NK-92 (cell line): ENCODE data around the gene ZNF362.
"Not testable (repeated sequence)": the region's sequence is repeated elsewhere in the genome, so short reads cannot be mapped to it uniquely, and the experiment has no call there.

Experiments used
- DNase-seq: peaks from one replicate; lab custom pipeline; 2025; ENCODE audit not compliant: unreplicated experiment; lab: John Stamatoyannopoulos, UW

Gene ZNF362, protein sequence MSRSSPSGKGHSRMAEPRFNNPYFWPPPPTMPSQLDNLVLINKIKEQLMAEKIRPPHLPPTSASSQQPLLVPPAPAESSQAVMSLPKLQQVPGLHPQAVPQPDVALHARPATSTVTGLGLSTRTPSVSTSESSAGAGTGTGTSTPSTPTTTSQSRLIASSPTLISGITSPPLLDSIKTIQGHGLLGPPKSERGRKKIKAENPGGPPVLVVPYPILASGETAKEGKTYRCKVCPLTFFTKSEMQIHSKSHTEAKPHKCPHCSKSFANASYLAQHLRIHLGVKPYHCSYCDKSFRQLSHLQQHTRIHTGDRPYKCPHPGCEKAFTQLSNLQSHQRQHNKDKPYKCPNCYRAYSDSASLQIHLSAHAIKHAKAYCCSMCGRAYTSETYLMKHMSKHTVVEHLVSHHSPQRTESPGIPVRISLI

DNA sequence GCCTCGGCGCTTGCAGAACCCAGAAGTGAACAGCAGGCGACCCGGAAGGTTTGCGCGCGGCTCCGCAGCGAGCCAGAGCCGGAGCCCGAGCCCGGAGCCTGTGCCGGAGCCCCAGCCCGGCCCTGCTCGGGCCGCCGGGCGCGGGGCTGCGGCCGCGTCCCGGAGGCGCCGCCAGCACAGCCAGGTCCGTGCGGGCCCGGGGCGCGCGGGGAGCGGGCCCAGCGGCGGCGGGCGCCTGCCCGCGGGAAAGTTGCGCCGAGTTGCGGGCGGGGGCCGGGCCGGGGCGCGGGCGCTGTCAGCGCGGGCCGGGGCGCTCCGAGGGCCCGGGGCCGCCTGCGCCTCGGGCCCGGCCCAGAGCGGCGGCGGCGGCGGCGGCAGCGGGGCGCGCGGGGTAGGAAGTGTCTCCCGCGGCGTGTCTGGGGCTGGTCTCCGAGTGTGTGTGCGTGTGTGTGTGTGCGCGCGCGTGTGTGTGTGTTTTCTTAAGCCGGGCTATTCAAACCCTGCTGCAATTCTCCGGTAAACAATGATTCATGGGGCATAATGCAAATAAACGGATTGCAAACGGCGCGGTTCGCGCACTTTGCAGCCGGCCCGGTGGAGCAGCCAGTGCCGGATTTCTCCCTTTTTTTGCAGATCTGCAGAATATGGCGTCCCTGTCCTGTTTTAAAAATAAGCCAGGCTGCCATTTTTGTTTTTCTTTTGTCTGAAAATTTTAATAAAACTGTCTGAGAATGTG is at the start of gene ZNF362:
Gene ZNF362 (plus strand): TSS at position 22 of the 736 bp plus-strand sequence. CDS start 14,083 bp downstream, outside the sequence.
- DNase-seq, result no peak

DNA sequence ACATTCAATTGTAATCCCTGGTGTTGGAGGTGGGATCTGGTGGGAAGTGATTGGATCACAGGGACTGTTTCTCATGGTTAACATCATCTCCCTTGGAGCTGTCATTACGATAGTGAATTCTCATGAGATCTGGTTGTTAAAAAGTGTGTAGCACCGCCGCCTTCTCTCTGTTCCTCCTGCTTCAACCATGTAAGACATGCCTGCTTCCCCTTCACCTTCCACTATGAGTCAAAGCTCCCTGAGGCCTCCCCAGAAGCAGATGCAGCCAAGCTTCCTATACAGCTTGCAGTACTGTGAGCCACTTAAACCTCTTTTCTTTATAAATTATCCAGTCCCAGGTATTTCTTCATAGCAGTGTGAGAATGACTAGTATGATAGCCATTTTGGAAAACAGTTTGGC is 44.3 kb upstream of the ZNF362 start:
- DNase-seq, result no peak

DNA sequence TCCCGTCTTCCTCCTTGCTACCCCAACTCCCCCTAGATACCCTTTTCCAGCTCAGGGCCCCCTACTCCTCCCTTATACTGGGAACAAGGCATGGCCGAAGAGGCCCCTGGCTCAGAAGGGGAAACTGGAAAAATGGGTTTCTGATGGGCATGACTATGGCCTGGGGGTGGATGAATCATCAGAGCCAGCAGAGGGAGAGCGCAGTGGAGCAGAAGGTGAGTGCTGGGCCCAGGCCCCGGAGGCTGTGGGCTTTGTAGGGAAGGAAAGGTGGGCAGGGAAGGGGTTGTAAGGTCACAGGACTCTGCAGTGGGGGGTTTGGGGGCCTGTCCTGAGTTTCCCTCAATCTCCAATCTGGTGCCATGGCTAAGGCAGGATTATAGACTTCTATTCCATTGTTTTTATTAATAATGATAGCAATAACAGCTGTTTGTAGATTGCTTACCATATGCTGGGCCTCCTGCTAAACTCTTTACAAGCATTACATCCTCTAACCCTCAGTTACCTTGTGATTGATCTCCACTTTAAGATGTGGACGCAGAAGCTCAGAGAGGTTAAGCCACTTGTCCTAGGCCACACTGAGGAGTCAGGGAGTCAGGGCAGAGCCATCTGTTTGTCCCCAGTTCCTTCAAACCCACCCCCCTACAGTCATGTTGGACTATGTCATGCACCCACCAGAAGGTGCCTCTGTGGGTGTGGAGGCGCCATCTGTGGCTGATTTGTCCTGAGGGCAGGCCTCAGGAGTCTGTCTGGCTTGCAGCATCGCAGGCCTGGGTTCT is 36.2 kb upstream of the ZNF362 start:
- no peak for DNase-seq

DNA sequence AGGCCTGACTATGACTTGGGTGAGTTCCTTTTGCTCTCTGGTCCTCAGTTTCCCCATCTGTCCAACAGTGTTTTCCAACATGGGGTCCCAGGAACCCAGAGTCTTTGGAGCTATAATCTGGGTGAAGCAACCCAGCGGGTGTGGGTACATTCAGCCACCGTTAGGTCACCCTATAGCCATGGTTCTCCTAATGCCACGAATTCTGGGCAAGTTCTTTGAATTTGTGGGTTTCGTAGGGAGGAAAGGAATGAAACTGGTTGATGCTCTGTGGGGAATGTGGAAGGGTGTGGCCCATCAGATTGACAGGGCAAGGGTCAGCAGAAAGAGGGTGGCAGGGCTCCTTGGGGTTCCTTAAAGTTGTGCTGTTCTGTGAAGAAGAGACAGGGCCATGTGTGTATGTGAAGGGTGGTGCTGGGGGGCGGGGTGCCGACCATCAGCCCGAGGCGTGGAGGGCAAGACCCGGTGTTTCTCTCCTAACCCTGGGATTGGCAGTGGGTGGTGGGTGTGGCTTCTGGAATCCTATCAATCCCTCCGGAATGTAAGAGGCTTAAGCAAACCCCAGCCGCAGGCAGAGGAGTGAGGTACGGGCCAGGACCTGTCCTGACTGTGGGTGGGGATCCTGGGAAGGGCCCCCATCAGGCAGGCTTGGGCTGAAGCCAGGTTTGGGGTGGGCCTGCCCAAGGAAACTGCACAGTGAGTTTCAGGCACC is 35.5 kb upstream of the ZNF362 start:
- DNase-seq, result no peak

DNA sequence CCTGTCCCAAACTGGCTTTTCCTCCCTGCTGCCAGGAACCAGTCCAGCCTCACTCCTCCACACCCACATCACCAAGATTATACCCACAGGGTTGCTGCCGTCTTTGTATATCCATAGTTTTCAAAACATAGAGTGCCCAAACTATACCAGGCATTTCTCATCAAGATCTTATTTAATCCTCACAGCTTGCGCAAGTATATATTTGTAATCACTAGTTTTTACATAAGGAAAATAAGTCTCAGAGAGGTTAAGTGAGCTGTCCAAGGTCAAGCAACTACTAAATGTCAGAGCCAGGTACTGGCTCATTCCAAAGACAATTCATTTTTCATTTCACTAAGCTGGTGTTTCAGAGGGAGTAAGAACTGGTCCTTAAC is 34.9 kb upstream of the ZNF362 start:
- no peak for DNase-seq

DNA sequence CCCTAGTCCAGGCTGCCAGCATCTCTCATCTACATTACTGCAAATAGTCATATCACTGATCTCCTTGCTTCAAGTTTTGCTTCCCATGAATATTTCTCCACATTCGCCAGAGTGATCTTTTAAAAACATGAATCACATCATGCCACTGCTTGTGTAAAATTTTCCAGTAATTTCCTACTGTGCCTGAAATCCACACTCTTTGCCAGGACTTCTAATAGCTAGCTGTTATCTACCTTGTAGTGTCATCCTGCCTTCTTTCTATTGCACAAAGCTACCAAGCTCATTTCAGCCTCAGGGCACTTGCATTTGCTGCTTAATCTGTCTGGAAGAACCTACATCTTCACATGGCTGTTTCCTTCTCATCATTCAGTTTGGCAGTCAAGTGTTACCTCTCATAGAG is 33.9 kb upstream of the ZNF362 start:
- DNase-seq, result no peak

DNA sequence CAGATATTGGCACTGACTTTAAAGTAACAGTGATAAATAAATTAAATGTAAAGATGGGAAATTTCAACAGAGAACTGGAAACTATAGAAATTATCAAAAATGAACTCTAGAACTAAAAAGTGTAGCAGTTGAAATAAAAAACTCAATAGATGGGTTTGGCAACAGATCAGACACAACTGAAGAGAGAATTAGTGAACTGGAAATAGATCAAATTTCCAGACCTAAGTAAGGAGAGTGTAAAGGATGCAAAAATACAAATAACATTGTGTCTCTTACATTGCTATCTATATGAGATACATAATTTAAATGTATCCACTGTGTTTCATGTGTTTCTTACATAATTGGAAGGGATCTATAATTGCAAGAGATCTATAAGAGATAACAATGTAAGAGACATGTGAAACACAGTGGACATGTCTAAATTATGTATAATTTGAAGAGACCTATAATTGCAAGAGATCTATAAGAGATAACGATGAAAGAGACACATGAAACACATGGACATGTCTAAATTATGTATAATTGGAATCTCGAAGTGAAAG is 32.1 kb upstream of the ZNF362 start:
- DNase-seq, result no peak

DNA sequence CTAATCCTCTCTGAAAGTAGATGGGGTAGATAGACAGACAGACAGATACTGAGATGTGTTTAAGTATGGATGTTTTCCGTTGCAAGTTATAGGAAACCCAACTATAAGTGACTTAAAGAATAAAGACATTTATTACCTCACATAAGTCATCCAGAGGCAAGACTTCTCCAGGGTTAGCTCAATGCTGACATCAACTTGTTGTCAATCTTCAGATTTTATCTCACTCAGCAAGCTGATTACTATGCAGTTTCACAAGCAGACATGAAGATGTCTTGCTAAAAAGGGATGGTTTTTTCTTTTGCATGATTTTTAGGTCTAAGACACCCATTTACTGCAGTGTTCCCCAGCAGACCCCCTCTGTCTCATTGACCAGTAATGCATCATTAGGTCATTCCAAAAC is 30.7 kb upstream of the ZNF362 start:
- no peak for DNase-seq

DNA sequence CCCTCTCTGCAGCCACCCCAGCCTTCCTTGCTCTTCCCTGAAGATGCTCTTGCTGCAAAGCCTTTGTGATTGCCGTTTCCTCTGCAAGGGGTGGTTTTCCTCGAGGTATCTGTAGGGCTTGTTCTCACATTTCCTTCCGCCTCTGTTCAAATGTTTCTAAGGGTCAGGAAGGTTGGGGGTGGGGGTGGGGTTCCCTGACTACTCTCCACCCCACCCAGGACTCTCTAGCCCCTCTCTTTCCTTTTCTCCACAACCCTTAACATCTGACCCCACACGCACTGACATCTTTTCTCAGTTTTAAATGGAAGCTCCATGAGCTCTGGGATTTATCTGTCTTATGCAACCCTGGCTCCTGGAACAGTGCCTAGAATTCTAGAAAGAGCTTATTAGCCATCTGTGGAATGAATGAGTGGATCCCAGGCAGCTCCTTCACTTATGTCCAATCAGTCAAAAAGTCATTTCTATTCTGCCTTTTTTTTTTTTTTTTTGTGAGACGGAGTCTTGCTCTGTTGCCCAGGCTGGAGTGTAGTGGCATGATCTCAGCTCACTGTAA is 27.3 kb upstream of the ZNF362 start:
- no peak for DNase-seq

DNA sequence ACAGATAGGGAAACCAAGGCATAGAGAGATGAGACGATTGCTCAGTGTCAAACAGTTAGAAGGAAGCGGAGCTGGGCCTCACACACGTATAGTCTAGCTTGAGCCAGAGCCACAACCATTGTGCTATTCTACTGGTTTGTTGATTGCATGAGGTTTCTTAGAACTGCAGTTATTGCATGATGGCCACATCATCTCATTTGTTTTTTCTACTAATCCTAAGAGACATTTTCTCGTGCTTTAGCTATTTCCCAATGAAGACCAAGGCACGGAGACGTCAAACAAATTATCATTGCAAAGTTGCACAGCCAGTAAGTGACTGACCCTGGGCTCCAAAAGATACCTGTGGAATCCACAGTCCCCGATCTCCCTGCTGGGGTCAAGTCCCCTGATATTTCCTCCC is 25.1 kb upstream of the ZNF362 start:
- DNase-seq, result no peak

DNA sequence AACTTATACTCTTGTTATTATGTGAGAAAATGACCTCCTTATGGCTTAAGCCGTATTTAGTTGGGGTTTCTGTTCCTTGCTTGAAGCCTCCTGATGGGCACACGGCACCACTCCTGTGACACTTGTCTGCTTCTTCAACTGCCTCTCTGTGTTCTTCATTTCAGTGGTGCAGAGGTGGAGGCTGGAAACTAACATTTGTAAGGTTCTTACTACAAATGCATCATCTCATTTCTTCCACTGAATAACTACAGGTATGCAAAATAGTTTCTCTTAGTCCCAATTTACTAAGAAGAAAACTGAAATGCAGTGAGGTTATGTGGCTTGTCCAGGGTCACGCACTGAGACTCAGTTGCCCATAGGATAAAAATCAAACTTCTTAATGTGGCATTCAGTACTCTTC is 23.6 kb upstream of the ZNF362 start:
- DNase-seq, result no peak

DNA sequence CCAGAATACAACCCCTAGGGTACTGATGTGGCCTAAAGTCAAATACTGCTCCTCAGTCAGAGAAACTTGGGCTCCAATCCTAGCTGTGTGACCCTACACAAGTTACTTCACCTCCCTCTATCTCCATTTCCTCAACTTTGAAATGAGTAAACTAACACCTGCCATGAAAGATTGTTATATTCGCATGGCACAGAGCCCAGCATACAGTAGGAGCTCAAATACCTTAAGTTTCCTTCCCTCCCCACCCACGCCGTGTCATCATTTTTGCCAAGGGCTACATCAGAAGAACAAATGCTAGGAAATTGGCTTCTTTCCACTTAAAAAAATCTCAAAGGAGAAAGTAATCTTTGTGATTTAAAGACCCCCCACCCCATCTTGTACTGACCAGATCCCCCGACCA is 22.2 kb upstream of the ZNF362 start:
- DNase-seq, result no peak

DNA sequence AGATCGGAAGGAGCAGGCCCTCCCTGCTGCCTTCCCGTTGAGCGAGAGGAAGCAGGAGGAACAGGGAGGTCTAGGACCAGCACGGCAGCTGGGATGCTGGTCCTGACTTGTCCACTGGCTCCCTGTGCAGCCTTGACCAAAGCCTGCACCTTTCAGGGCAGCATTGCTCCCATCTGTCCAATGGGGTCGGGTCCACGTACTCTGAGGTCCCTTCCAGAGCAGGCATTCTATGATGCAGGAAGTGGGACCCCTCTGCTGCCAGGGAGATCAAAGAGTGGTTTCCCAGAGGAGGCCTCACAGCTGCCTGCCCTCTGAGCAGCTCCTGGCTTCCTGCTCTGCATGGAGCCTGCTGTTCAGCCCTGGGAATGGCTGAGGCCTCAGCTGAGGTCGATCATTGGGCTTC is 21.7 kb upstream of the ZNF362 start:
- no peak for DNase-seq

DNA sequence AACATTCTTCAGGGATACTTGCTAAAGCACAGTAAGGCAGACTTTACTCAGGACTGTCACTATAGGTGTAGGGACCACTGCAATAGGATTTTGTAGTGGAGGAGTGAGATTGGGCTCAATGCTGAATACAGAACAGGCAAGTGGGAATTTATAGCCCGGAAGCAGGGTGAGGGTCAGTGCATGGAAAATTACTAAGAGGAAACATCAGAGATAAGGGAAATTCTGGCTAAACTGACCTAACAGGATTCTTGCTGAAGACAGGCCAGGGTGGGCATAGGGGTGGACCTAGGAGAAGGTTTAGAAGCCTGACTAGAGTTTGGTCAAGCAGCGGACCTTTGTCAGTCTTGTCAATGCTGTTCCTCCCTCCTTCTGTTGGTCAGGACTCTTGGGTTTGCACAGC is 20.8 kb upstream of the ZNF362 start:
- no peak for DNase-seq

DNA sequence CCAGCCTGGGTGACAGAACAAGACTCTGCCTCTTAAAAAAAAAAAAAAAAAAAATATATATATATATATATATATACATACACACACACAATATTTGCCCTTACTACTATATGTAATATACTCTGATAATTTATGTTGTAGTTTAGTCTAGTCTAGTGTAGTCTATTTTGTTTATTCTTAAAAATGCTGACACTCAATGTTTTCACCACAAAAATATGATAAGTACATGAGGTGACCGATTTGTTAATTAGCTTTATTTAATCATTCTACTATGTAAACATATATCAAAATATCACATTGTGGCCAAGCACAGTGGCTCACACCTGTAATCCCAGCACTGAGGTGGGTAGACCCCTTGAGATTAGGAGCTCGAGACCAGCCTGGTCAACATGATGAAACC is 19.8 kb upstream of the ZNF362 start:
- no peak for DNase-seq

DNA sequence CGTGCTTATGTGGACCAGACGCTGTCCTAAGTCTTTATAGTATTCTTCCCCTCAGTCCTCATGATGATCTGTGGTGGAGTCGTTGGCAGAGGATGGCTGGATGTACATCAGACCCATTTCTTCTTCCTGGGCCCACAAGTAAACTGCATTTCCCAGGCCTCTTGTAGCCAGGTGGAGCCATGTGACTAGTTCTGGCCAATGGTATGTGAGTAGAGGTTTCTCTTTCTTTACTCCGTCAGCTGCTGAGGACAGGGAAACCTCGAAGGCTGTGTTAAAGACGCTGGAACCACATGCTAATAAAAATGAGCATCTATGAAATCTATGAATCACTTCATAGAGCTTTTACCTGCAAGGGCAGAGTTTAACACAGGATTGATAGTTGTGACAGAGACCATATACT is 18.7 kb upstream of the ZNF362 start:
- no peak for DNase-seq

DNA sequence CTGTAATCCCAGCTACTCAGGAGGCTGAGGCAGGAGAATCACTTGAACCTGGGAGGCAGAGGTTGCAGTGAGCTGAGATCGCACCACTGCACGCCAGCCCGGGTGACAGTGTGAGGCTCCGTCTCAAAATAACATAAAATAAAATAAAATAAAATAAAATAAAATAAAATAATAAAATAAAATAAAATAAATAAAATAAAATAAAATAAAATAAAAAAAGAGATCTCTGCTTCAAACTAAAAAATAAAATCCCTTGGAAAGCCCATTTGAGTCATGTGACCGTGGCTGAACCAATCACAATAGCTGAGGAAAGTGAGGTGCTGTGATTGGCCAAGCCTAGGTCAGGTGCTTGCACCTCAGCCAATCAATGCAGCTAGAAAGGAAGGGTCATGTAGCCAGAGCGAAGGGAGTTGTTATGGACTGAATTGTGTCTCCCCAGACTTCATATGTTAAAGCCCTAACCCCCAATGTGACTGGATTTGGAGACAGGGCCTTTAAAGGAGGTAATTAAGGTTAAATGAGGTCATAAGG is 18.0 kb upstream of the ZNF362 start:
- DNase-seq, result not testable (repeated sequence)

DNA sequence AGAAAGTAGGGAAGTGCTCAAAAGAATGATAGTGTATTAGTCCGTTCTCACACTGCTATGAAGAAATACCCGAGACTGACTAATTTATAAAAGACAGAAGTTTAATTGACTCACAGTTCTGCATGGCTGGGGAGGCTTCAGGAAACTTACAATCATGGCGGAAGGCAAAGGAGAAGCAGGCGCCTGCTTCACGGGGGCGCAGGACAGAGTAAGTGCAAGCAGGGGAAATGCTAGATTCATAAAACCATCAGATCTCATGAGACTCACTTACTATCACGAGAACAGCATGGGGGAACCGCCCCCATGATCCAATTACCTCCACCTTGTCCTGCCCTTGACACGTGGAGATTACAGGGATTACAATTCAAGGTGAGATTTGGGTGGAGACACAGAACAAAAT is 16.9 kb upstream of the ZNF362 start:
- DNase-seq, result not testable (repeated sequence)

DNA sequence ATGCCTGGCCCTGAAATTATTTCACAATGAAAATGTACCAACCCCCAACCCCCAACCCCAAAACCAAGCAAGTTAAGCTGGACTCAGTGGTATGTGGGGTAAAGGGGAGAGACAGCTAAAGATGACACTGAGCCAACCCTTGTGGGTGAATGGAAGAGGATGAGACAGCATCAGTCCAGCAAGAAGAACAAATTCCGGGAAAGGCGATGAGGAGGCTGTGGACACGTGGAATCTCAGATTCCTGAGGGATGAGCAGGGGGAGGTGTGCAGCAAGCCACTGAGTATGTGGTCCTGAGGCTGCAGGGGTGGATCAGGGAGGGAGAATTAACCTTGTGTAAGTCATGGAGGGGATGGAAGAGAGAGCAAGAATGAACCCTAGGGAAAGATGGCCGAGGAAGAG is 14.4 kb upstream of the ZNF362 start:
- DNase-seq, result no peak

DNA sequence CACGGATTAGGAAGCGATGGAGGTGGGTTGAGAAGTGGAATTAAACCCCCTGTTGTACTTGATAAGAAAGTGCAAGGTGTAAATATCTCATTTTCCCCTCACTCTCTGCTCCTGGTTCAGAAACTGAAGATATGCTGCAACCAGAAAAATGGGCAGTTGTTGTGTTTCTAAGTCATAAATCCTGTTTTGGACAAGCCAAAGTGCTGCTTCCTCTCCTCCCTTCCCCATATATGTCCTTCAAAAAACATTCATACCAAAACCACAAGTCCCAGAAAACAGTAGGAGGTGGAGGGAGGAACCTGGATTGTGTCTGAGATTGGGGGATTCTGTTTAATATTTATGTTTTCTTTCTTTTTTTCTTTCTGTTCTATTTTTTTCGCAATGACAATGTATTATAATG is 13.6 kb upstream of the ZNF362 start:
- DNase-seq, result no peak
